Right renal pelvis (tissue), 4 donors: ENCODE results near the gene PTPRD. TPM values are rescaled to one million over a fixed set of nuclear protein-coding genes. Genes with fewer than 3 reads are reported as not detected.
"Not testable (repeated sequence)": the region's sequence is repeated elsewhere in the genome, so short reads cannot be mapped to it uniquely, and the experiment has no call there.

ENCODE experiments used
- DNase-seq, 4 donors: peaks; one replicate each; pipeline ENCODE4 v3.0.0-alpha.2; 2013; ENCODE audit warnings: low read depth in 4 of 4, low spot score in 3 of 4, missing footprints in 1 of 4
- polyA plus RNA-seq, 4 donors: library from polyadenylated mRNA; unstranded; fragments of 120-200 nt; gene quantifications; one replicate each; pipeline ENCODE4 v1.2.1, GENCODE V29; 2013; ENCODE audit not compliant: insufficient read length in 4 of 4

PTPRD gene
- polyA plus RNA-seq, 4 donors: 105 to 119 (median 108) TPM

DNA sequence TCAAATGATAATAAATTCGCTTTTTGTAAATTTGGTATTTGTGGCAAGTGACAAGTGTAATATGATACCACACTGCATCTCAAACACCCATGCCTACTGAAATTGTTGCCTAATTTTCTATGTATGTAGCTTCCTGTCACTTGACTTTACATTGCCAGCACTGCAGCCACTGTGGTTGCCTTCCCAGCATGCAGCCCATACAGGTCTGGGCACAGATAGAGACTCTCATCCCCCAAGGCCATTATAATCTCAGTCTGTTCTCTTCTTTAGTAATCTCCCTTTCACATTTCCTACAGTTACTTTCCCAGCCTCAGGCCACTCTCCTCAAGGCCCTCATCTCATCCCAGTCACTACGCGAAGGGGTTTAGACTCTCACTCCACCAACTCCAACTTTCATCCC is 1200.6 kb downstream of the PTPRD start:
- no peak for DNase-seq

DNA sequence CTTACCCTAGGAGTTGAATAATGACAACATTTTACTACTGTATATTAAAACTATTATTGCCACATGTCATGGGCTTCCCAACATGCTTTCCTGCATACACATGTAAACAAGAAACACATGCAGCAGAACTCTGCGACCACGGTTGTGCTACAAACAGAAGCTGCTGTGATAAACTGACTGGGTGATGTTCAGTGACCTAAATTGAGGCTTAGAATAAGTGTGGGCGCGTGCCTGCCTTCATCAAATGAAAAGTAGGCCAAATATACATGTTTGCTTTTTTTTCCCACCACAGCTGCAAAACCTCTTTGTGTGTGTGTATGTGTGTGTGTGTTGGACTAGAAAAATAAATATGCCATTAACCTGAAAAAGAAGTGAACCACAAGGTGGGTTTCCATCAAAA is 1202.1 kb downstream of the PTPRD start:
- no peak for DNase-seq

DNA sequence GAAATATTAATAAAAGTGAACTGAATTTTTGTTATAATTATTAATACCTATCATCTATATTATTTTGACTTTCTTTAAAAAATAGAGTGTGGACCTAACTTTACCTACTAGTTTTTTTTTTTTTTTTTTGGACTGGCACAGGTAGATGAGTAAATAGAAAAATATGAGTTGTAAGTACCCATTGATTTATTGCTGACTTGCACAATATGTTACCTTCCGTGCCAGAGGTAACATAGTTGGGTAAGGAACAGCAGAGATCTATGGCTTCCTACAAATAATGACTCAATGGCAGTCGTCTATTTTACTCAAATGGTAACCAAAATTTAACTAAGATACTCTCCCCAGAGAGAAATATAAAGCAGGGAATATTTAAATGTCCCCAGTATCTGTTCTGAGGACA is 1212.8 kb downstream of the PTPRD start:
- no peak for DNase-seq

DNA sequence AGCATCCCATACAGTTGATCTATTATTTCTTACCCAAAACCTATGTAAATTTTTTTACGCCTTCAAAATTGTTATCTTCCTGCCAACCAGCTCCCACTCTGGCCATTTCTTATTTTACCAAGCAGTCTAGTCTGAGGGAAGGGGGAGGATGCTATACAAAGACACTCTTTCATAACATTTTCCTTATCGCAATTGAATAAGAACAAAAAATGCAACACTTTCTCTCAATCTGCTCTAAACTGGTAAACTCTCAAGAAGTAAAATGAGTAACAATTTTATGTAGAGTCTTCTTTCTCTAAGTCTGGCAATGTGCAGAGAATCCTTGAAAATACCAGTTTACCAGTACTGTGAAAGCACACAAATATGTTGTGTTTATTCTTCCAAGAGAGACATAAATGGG is 1216.3 kb downstream of the PTPRD start:
- no peak for DNase-seq

DNA sequence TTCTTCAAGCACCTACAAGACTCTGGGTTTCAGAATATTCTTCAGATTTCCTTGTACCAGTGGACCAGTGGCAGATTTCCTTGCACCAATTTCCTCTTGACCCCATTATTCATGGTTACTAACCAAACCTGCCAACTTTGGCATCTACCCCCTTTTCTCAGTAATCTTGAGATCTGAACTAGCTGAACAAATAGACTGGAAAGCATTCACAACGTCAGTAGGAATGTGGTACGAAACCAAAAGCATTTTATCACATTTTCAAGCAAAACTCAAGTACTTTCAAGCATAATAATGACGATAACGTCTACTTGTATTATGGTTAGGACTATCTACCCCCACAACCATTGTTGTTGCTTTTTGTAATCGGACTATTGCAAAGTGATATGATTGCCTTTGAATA is 1217.3 kb downstream of the PTPRD start:
- no peak for DNase-seq

DNA sequence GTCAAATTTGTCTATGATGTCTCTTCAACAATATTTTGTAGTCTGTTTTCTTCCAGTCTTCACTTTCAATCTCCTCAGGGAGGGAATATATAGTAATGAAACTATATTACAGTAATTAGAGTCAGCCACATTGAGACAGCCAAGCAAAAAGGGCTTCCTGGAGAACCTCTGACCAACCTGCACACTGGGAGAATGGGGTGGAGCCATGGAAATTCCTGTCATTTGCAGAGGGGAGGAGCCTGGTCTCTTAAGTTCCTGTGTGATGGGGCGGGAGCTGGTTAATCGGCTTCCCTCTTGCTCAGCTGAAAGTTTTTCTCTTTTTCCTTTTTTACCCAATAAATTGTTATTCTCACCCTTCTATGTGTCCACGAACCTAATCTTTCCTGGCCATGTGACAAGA is 1220.0 kb downstream of the PTPRD start:
- no peak for DNase-seq

DNA sequence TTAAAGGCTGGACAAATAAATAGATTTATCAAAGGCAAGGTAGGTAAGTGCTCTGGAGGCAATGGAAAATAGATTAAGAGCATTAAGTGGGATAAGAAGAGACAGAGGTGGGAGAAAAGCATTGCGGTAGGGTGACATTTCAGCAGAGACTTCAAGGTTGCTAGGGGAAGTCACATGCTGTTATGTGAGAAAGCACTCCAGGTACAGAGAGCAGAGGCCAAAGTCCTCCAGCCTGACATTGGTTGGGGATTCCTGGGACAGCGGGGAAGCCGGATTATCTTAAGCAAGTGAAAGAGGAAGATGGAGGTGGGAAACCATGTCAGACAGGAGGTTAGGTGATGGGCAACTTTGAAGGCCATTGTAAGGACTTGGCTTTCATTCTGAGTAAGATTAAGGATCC is 1222.9 kb downstream of the PTPRD start:
- DNase-seq: no peak

DNA sequence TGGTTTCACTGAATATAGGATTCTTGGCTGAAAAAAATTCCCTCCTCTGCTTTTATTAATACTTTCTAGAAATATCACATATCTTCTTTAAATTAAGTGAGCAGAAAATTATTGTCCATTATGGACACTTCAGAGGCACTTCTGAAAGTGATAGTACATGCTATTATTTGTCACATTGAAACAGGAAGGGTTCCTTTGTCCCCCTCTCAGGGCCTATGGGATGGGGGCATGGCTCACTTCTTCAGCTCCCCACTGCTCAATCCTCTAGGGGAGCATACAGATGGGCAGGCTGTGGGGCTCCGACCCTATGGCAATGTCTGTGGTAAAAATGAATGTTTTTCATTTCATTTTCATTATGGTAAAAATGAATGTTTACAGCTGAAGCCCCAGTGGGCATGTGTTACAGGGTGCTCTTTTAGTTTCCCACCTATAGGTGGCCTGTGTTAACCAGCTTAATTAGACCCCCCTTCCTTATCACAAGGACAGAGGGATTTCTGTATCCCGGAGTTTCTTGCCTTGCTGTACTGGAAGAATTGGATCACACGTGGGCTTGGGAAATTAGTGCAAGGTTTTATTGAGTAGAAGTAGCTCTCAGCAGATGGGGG is 1225.2 kb downstream of the PTPRD start:
- DNase-seq: no peak

DNA sequence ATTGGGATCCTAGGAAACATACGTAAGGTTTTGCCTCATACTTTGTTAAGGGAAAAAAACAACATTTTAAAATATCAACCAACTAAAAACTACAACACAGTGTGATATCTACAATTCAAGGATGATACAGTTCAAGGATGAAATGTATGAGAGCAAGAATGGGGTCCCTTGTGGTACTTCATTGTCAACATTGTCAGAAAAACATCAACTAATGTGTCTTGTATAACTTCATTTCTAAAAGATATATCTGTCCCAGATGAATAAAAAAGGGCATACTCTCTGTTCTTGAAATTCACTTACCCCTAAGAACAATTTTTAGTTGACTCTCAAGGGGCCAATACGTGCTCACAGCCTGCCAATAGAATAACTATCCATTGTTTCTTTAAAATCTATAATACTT is 1250.5 kb downstream of the PTPRD start:
- DNase-seq: no peak

DNA sequence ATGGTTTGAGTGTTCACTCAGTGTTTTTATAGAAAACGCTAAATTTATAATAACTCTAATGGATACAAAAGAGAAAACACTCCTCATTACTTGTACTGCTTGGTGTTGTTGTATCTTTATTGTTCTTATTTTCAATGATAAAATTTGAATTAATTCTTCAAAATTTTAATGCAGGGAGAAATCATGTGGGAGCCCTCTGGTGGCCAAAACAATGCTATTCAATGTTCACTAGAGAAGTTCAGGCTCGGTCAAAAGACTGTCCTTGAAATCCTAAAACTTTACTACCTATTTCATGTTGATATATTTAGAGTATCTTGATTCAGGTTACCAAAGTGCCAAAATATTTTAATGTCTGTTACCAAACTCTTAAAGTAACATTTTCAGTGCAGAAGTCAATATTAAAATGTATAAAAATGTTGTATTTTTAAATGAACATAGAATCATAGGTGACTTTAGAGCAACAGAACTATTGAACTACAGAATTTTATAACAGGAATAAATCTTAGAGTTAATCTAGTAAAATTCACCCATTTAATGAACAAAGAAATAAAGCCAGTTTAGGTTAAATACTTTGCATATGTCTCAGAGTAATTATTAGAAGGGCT is 1259.8 kb downstream of the PTPRD start:
- DNase-seq: peak in 1 of 4 donors; percentile 4

DNA sequence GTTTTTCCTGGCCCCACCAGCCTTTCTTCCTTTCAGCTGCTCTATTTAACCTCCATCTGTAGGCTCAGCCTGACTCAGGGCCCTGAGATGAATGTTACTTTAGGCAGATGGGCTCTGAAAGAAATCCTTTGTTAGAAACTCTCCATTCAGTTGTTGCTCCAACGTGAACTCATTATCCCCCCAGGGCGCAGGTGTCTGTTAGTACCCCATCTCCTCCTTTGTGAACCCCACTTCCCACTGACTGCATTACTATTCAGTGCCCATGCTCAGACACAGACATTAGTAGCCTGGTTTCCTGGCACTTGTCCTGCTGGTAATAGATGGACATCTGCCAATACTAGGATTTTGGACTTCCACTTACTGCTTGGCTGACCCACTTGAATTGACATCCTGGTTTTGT is 1271.6 kb downstream of the PTPRD start:
- no peak for DNase-seq

DNA sequence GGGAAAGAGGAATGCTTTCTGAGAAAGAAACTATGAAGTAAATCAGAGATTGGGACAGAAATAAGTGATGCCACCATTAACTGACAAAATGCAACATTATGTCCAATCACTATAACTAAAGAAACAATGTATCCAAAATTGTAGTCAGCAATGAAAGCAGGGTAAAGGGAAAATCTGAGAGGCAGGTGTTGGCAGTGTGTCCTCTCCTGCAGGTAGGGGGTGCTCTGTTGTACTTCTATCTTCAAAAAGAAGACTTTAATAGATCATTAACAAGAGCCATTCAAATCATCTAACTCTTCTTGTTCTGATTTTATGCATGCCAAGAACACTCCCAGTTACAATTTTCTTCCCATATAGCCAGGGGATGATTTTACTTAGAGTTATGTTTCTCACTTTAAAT is 1275.7 kb downstream of the PTPRD start:
- no peak for DNase-seq

DNA sequence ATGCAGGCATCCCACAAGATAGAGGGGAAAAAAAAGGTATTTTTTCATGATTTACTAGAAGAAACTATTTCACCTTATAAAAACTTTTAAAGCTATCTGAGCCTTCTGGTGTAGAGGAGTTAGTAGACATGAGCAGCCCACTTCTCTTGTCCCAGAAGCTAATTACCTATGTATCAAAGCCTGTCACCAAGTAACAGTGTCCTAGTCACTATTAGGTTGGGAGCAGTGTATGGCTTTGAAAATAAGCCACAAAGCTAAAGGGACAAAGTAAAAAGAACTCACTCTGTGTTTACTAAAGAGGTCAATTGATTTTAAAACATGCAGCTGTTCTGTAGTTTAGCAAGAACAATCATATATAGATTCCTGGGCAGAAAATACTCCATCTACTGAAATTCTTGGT is 1286.1 kb downstream of the PTPRD start:
- no peak for DNase-seq

DNA sequence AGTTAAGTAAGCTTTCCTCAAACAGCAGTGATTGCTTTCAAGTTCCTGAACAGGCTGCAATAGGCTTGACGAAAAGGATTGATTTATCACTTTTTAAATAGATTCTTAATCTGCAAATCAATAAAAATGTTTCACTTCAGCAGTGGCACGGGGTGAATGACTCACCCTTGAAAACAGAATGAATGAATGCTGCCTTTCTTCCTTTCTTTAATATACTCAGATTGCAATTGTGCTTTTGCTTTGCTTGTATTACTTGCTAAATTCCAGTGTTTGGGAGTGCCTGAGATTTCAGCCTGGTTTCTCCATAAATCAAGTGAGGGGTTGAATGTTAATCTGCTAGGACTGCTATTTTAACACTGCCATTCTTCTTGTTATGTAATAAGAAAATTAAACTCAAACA is 1293.8 kb downstream of the PTPRD start:
- DNase-seq: peak in 1 of 4 donors; percentile 10

DNA sequence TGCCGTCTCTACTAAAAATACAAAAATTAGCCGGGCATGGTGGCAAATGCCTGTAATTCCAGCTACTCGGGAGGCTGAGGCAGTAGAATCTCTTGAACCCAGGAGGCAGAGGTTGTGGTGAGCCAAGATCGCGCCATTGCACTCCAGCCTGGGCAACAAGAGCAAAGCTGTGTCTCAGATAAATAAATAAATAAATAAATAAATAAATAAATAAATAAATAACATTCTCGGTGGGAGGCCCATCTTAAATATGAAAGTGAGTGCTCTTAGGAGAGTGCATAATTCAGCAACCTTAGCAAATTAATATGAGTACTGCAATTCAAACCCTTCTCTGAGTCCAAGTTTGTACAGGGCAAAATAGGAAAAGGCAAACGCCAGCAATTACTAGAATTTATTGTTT is 1302.1 kb downstream of the PTPRD start:
- DNase-seq: not testable (repeated sequence)

DNA sequence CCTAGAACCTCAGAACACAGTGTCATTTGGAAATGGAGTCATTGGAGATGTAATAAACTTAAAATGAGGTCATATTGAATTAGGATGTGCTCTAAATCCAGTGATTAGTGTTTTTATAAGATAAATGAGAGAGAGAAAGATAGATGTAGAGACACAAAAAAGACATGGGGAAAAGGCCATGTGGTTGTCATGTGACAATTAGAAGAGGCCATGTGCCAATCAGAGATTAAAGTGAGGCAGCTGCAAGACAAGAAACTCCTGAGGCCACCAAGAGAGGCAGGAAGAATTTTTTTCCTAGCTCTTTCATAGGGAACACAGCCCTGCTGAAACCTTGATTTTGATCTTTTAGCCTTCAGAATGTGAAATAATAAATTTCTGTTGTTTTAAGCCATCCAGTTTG is 1307.2 kb downstream of the PTPRD start:
- no peak for DNase-seq

DNA sequence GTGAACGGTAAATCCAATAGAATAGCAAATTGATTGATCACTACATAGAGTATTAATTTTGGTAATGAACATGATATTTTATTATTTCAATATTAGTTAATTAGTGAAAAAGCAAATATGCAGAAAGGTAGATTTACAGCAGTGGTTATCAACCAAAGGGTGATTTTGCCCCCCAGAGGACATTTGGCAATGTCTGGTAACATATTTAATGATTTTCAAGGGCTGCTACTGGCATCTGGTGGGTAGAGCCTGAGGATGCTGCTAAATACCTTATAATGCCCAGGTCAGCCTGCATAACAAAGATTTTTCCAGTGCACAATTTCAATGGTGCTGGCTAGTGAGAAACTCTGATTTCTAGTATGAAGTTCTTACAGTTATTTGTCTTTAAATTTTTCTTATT is 1313.7 kb downstream of the PTPRD start:
- no peak for DNase-seq

DNA sequence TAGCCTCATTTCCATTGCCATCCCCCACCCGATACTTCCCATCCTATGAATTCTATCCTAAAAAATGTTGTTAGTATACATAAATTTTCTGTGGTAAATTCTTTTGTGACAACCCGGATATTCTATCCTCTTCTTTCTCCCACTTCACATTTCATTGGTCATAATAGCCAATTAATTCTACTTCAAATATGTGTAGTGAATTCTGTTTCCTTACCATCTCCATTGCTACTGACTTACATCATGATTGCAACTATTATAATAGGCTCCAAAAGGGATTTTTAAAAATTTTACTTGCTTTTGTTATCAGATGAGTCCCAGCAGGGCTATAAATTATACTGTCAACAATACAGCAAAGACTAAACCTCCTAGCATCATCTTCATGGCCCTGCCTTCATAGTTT is 1326.8 kb downstream of the PTPRD start:
- no peak for DNase-seq

DNA sequence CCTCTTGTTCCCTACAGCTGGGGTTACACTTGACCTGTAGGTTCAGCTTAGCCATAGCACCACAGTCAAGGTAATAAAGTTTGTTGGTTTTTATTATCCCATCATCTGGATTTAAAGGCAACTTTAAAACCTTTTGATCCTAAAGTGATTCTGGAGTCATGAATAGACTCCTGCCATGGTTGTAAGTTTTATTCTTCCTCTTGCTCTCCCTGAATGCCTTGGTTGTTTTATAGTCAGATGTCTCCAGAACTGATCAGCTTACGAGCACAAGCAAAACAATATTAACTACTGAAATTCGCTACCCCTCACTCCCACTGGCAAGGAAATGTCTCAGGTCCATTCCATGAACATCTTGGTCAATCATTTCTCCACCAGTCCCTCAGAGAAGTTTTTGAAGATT is 1328.6 kb downstream of the PTPRD start:
- peak in 3 of 4 donors; percentile 10 to 29 (median 25) for DNase-seq

DNA sequence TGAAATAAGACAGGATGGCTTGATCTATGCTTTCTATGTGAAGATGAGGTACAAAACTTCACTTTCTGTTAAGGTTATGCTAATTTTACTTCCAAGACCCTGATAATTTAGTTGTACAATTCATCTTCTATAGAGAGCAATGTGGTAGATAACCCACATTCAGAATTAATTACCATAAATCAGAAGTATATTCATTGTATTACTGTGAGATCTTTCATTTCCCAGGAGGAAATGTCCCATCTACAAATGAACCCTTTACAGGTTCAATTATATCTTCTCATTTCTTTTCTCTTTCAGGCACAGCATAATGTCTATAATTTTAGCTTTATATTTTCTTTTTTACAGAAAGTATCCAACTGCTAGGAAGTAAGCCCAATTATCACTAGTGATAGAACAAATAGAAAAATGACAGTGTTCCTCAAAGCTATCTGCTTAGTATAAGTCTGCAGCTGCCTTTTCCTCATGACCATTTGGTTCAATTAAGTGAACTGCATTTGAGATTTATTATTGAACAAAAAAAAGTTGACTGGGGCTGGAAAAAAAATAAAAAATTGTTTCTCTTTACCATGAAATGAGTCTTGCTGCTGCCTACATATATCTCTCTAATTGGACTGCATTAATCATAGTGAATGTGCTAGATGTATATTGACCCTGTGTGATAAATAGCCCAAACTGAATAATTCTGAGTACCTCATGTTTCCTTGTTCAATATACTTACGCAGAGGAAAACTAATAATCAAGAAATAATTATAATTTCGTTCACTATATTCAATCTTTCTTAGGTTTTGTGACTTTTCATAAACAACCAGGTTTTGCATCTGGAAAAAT is 1329.4 kb downstream of the PTPRD start:
- no peak for DNase-seq

DNA sequence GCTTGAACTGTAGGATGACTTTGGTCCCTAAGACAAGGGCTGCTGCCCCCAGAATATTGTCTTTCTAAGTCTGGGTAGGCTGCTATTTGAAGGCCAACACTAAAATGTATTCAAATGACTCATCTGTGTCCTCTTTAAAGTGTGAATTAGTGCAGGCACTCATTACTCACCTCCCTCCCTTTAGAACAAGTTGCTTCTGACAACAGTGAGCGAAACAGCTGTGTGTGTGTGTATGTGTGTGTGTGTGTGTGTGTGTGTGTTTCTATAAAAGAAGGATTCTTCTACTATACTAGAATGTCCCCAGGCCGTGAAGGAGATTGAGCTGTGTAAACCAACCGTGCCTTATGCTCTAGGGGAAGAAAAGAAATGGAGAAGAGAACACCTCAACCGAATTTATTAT is 1337.2 kb downstream of the PTPRD start:
- no peak for DNase-seq

DNA sequence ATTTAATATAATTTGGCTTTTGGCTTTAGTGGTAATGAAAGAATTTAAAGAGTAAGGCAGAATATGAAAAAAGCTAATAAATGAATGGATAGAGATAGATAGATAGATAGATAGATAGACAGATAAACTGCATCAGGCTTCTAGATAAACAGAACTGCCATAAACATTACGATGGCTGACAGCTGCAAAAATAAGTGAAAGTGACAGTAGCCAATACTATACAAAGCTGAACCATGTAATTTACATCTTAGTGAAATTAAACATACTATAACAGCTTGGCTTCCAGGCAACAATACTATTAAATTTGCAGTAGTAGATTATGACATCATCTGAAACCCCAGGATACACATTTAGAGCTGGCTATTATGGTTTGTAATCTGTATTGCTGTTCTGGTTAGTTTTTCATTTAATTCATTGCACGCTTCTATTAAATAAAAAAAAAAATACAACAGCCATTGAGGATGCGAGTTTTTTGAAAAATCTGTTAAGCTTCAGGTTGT is 1354.8 kb downstream of the PTPRD start:
- DNase-seq: no peak
